MM.1S (cell line): ENCODE data around the gene NPC1.

ENCODE experiments used
- DNase-seq: peaks from one replicate; pipeline ENCODE4 v3.0.0-alpha.2; 2015
- H2AFZ ChIP-seq: fragments of 300-600 bp; sonication (generic); 2 replicates; pipeline ENCODE4 v1.6.0; 2016; ENCODE audit warnings: antibody characterized with exemption, low read length
- H3F3A ChIP-seq: fragments of 300-600 bp; sonication (generic); 2 replicates; pipeline ENCODE4 v1.6.1; 2016; ENCODE audit warnings: mild to moderate bottlenecking, antibody characterized with exemption, low read length, moderate library complexity, mixed read lengths; ENCODE audit not compliant: insufficient read depth
- H3K27ac ChIP-seq: fragments of 300-600 bp; sonication (generic); 2 replicates; pipeline ENCODE4 v1.5.1; 2016; ENCODE audit warnings: mild to moderate bottlenecking, low read length
- H3K27me3 ChIP-seq: fragments of 300-600 bp; sonication (generic); replicated peaks from 2 replicates; pipeline ENCODE4 v1.6.0; 2016; ENCODE audit warnings: low read length; ENCODE audit not compliant: insufficient read depth
- H3K36me3 ChIP-seq: fragments of 300-600 bp; sonication (generic); replicated peaks from 2 replicates; pipeline ENCODE4 v1.6.1; 2016; ENCODE audit warnings: mild to moderate bottlenecking, low read length, mixed read lengths; ENCODE audit not compliant: insufficient read depth
- H3K4me1 ChIP-seq: fragments of 300-600 bp; sonication (generic); 2 replicates; pipeline ENCODE4 v1.6.1; 2016; ENCODE audit warnings: low read length, mixed read lengths
- H3K4me2 ChIP-seq: fragments of 300-600 bp; sonication (generic); 2 replicates; pipeline ENCODE4 v1.6.0; 2016; ENCODE audit warnings: low read depth, low read length
- H3K4me3 ChIP-seq: fragments of 300-600 bp; sonication (generic); 2 replicates; pipeline ENCODE4 v1.5.1; 2016; ENCODE audit warnings: low read length, mixed read lengths
- H3K79me2 ChIP-seq: fragments of 300-600 bp; sonication (generic); 2 replicates; pipeline ENCODE4 v1.6.1; 2016; ENCODE audit warnings: mixed run types, low read length, mixed read lengths
- H3K9ac ChIP-seq: fragments of 300-600 bp; sonication (generic); 2 replicates; pipeline ENCODE4 v1.6.1; 2016; ENCODE audit warnings: low read length, mixed read lengths
- H3K9me2 ChIP-seq: fragments of 300-600 bp; sonication (generic); replicated peaks from 2 replicates; pipeline ENCODE4 v1.6.1; 2016; ENCODE audit warnings: mild to moderate bottlenecking, low read length, mixed read lengths; ENCODE audit not compliant: insufficient read depth
- H3K9me3 ChIP-seq: fragments of 300-600 bp; sonication (generic); replicated peaks from 2 replicates; pipeline ENCODE4 v1.6.1; 2016; ENCODE audit warnings: mild to moderate bottlenecking, low read length, mixed read lengths; ENCODE audit not compliant: insufficient read depth
- H4K20me1 ChIP-seq: fragments of 300-600 bp; sonication (generic); 2 replicates; pipeline ENCODE4 v1.6.1; 2016; ENCODE audit warnings: mild to moderate bottlenecking, low read length, moderate library complexity, mixed read lengths; ENCODE audit not compliant: insufficient read depth
- CTCF ChIP-seq: fragments of 300-600 bp; sonication (generic); IDR thresholded peaks from 2 replicates; pipeline ENCODE4 v1.5.1; 2016; ENCODE audit warnings: antibody characterized with exemption, low read length, mixed read lengths
- EZH2 ChIP-seq: fragments of 300-600 bp; sonication (generic); optimal IDR thresholded peaks from 2 replicates; pipeline ENCODE3; 2017; ENCODE audit warnings: low read depth, mild to moderate bottlenecking, antibody characterized with exemption, low read length, mixed read lengths
- EZH2phosphoT487 ChIP-seq: fragments of 300-600 bp; sonication (generic); IDR thresholded peaks from 2 replicates; pipeline ENCODE4 v1.6.1; 2018; ENCODE audit warnings: antibody characterized with exemption, low read length

Gene NPC1

GRCh38 chr18:23528580-23529472 lies 57.5 kb downstream of the NPC1 start:
- Histone ChIP-seq H3K4me3 (no peak overlapping the region), H3K9ac (no peak overlapping the region)
- no peak for DNase-seq

GRCh38 chr18:23526501-23527063 lies 59.7 kb downstream of the NPC1 start:
- Histone ChIP-seq H3K9me3 (no peaks in the 10 kb centered on the region), H3K4me1 (peaks cover 14% of the 10 kb centered on the region), H3K36me3 (peaks cover 8% of the 10 kb centered on the region), H3K9me2 (no peaks in the 10 kb centered on the region), H3F3A (no peaks in the 10 kb centered on the region), H3K27ac (no peak overlapping the region), H2AFZ (no peak overlapping the region), H3K79me2 (no peaks in the 10 kb centered on the region), H3K27me3 (no peaks in the 10 kb centered on the region), H4K20me1 (no peaks in the 10 kb centered on the region), H3K4me2 (no peak overlapping the region), H3K9ac (no peak overlapping the region), H3K4me3 (no peak overlapping the region)
- no peak for TF ChIP-seq EZH2
- TF ChIP-seq CTCF, result no peak
- TF ChIP-seq EZH2phosphoT487, result no peak
- DNase-seq, result no peak

More at GRCh38 chr18:23528580-23529472, 57.5 kb downstream of the NPC1 start:
- TF ChIP-seq CTCF (no peak), EZH2phosphoT487 (no peak), EZH2 (no peak)
- no peaks in the 10 kb centered on the region for H3K27me3 ChIP-seq
- peaks cover 4% of the 10 kb centered on the region for H3K4me1 ChIP-seq
- no peaks in the 10 kb centered on the region for H4K20me1 ChIP-seq
- no peak overlapping the region for H2AFZ ChIP-seq
- H3F3A ChIP-seq, result no peaks in the 10 kb centered on the region
- H3K9me2 ChIP-seq, result no peaks in the 10 kb centered on the region
- no peaks in the 10 kb centered on the region for H3K9me3 ChIP-seq
- H3K79me2 ChIP-seq, result no peaks in the 10 kb centered on the region
- H3K36me3 ChIP-seq, result peaks cover 10% of the 10 kb centered on the region
- no peak overlapping the region for H3K4me2 ChIP-seq
- H3K27ac ChIP-seq, result no peak overlapping the region

GRCh38 chr18:23524213-23524707 lies 62.0 kb downstream of the NPC1 start:
- H3K9ac ChIP-seq, result no peak overlapping the region
- no peaks in the 10 kb centered on the region for H3K79me2 ChIP-seq
- H3K4me3 ChIP-seq, result no peak overlapping the region
- H4K20me1 ChIP-seq, result no peaks in the 10 kb centered on the region
- H3K9me3 ChIP-seq, result no peaks in the 10 kb centered on the region
- no peak overlapping the region for H2AFZ ChIP-seq
- H3K27ac ChIP-seq, result no peak overlapping the region
- no peaks in the 10 kb centered on the region for H3K9me2 ChIP-seq
- no peaks in the 10 kb centered on the region for H3F3A ChIP-seq
- TF ChIP-seq EZH2phosphoT487 (no peak), EZH2 (no peak), CTCF (no peak)
- no peak for DNase-seq
- no peak overlapping the region for H3K4me2 ChIP-seq
- no peaks in the 10 kb centered on the region for H3K27me3 ChIP-seq
- peaks cover under 1% of the 10 kb centered on the region for H3K36me3 ChIP-seq
- peaks cover 14% of the 10 kb centered on the region for H3K4me1 ChIP-seq
